Hepatocyte (in vitro differentiated cells): ENCODE measurements around the gene CMSS1. TPM values are rescaled to one million over a fixed set of nuclear protein-coding genes. Genes with fewer than 3 reads are reported as not detected.

Experiments
- DNase-seq: peaks from one replicate; pipeline ENCODE4 v3.0.0-alpha.2; 2016; ENCODE audit warnings: low spot score
- H2AFZ ChIP-seq: fragments of 200-600 bp; sonication (generic); 2 replicates; pipeline ENCODE4 v1.6.0; 2016; ENCODE audit warnings: antibody characterized with exemption, mild to moderate bottlenecking
- H3K27ac ChIP-seq: fragments of 200-600 bp; sonication (generic); 2 replicates; pipeline ENCODE4 v1.5.1; 2016; ENCODE audit warnings: mild to moderate bottlenecking
- H3K27me3 ChIP-seq: fragments of 200-600 bp; sonication (generic); 2 replicates; pipeline ENCODE4 v1.6.1; 2016
- H3K36me3 ChIP-seq: fragments of 200-600 bp; sonication (generic); replicated peaks from 2 replicates; pipeline ENCODE4 v1.5.1; 2016; ENCODE audit warnings: low read depth; ENCODE audit not compliant: insufficient read depth
- H3K4me1 ChIP-seq: fragments of 200-600 bp; sonication (generic); 2 replicates; pipeline ENCODE4 v1.5.1; 2016; ENCODE audit warnings: mild to moderate bottlenecking, moderate library complexity; ENCODE audit not compliant: insufficient read depth
- H3K4me2 ChIP-seq: fragments of 200-600 bp; sonication (generic); 2 replicates; pipeline ENCODE4 v1.6.0; 2016
- H3K4me3 ChIP-seq: fragments of 200-600 bp; sonication (generic); 2 replicates; pipeline ENCODE4 v1.5.1; 2016; ENCODE audit warnings: mild to moderate bottlenecking
- H3K79me2 ChIP-seq: fragments of 200-600 bp; sonication (generic); 2 replicates; pipeline ENCODE4 v1.6.0; 2017; ENCODE audit warnings: mild to moderate bottlenecking
- H3K9me2 ChIP-seq: fragments of 200-600 bp; sonication (generic); replicated peaks from 2 replicates; pipeline ENCODE4 v1.6.0; 2017; ENCODE audit warnings: mild to moderate bottlenecking; ENCODE audit not compliant: insufficient read depth
- H3K9me3 ChIP-seq: fragments of 200-600 bp; sonication (generic); 2 replicates; pipeline ENCODE4 v1.5.1; 2016; ENCODE audit warnings: low read depth, mild to moderate bottlenecking
- H4K20me1 ChIP-seq: fragments of 200-600 bp; sonication (generic); 2 replicates; pipeline ENCODE4 v1.6.0; 2016; ENCODE audit warnings: mild to moderate bottlenecking; ENCODE audit not compliant: insufficient read depth, poor library complexity, severe bottlenecking
- EZH2 ChIP-seq: fragments of 200-600 bp; sonication (generic); IDR thresholded peaks from 2 replicates; pipeline ENCODE4 v1.6.1; 2016; ENCODE audit warnings: antibody characterized with exemption, mild to moderate bottlenecking, borderline replicate concordance
- EZH2phosphoT487 ChIP-seq: fragments of 200-600 bp; sonication (generic); IDR thresholded peaks from one replicate; pipeline ENCODE4 v1.6.1; 2018; ENCODE audit warnings: antibody characterized with exemption, mild to moderate bottlenecking, low read depth, moderate library complexity; ENCODE audit not compliant: unreplicated experiment, severe bottlenecking
- WGBS: methylation state at CpG from one replicate; pipeline ENCODE4 v1.1.6; 2016; ENCODE audit warnings: low lambda C conversion rate; ENCODE audit errors: missing lambda C conversion rate; 5-methylcytosine and 5-hydroxymethylcytosine counted together
- polyA plus RNA-seq: library from polyadenylated mRNA; unstranded; fragments of >200 nt; fragmentation: Nextera tagmentation; extraction: Ambion mirVana; gene quantifications from 2 replicates; pipeline ENCODE4 v1.2.1, GENCODE V29; 2016
- total RNA-seq: library from RNA; depleted of rRNA; stranded (reverse); fragments of >200 nt; gene quantifications from 2 replicates; pipeline ENCODE4 v1.2.3, GENCODE V29; 2014
- TF ChIP-seq, protein P1 (sequence below): fragments of 200-600 bp; sonication (generic); IDR thresholded peaks from 2 replicates; pipeline ENCODE4 v1.5.1; 2016; ENCODE audit warnings: antibody characterized with exemption, mild to moderate bottlenecking; ENCODE audit not compliant: poor library complexity

CMSS1 gene
- total and polyA plus RNA-seq, 2 experiments from 2014 or later = 11.8 to 17.0 TPM

DNA sequence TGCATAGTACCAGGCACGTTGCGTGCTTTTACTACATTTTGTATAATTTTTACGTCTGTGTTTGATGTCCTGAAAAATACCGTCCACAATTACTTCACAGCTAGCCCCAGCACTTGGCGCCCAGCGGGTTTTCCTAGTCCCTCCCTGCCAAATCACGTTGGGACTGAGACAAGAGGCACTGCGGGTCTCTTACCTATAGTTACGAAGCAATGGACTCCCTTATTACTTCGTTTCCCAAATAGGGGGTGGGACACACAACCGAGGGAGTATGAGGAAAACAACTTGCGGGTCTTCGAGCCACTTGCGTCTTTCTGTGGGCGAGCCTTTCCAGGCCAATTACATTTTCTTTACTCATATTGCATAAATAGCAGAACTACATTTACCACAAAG, 620 bp upstream of the CMSS1 start:
- TF ChIP-seq, protein P1, sequence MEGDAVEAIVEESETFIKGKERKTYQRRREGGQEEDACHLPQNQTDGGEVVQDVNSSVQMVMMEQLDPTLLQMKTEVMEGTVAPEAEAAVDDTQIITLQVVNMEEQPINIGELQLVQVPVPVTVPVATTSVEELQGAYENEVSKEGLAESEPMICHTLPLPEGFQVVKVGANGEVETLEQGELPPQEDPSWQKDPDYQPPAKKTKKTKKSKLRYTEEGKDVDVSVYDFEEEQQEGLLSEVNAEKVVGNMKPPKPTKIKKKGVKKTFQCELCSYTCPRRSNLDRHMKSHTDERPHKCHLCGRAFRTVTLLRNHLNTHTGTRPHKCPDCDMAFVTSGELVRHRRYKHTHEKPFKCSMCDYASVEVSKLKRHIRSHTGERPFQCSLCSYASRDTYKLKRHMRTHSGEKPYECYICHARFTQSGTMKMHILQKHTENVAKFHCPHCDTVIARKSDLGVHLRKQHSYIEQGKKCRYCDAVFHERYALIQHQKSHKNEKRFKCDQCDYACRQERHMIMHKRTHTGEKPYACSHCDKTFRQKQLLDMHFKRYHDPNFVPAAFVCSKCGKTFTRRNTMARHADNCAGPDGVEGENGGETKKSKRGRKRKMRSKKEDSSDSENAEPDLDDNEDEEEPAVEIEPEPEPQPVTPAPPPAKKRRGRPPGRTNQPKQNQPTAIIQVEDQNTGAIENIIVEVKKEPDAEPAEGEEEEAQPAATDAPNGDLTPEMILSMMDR = no peak
- no peak for TF ChIP-seq EZH2
- TF ChIP-seq EZH2phosphoT487 = no peak
- 4% methylated on average over 15 of the region's 15 CpGs for WGBS
- peak overlapping the region; percentile 73 for H3K4me3 ChIP-seq

DNA sequence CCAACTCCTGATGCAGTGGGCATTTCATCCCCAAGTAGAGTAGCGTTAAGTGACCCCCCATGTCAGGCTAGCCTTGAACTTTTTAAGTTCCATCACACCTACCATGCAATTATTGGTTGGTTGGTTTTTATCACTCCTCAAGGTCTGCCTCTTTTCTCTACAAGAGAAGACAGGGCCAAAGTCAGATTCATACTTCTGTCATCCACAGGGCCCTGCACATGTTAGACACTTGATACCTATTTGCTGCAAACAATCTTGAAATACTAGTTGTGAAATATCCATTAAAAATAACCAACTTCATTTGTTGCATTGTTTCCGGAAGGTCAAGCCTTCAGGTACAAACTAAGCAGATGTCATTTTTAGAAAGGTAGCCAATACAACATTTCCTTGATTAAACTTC, 1.2 kb downstream of the CMSS1 start:
- peaks cover 30% of the 10 kb centered on the region for H3K79me2 ChIP-seq
- no peak overlapping the region for H3K4me3 ChIP-seq
- WGBS = 92% methylated on average over 2 of the region's 2 CpGs
- no peaks in the 10 kb centered on the region for H3K9me3 ChIP-seq
- no peak for DNase-seq
- H3K4me1 ChIP-seq = peaks cover 9% of the 10 kb centered on the region
- no peaks in the 10 kb centered on the region for H3K27me3 ChIP-seq
- H4K20me1 ChIP-seq = no peaks in the 10 kb centered on the region
- no peaks in the 10 kb centered on the region for H3K36me3 ChIP-seq
- peak overlapping the region; percentile 85 for H3K4me2 ChIP-seq
- H2AFZ ChIP-seq = no peak overlapping the region
- H3K9me2 ChIP-seq = no peaks in the 10 kb centered on the region
- no peak overlapping the region for H3K27ac ChIP-seq
- TF ChIP-seq EZH2phosphoT487 = no peak

More for the DNA sequence above, 620 bp upstream of the CMSS1 start:
- H3K9me3 ChIP-seq = no peaks in the 10 kb centered on the region
- peak overlapping the region; percentile 85 for H3K4me2 ChIP-seq
- H3K36me3 ChIP-seq = no peaks in the 10 kb centered on the region
- H3K4me1 ChIP-seq = peaks cover 9% of the 10 kb centered on the region
- H3K27me3 ChIP-seq = no peaks in the 10 kb centered on the region
- H3K27ac ChIP-seq = no peak overlapping the region
- H3K79me2 ChIP-seq = peaks cover 25% of the 10 kb centered on the region
- no peaks in the 10 kb centered on the region for H4K20me1 ChIP-seq
- no peak for DNase-seq
- H3K9me2 ChIP-seq = no peaks in the 10 kb centered on the region
- H2AFZ ChIP-seq = peak overlapping the region; percentile 82

DNA sequence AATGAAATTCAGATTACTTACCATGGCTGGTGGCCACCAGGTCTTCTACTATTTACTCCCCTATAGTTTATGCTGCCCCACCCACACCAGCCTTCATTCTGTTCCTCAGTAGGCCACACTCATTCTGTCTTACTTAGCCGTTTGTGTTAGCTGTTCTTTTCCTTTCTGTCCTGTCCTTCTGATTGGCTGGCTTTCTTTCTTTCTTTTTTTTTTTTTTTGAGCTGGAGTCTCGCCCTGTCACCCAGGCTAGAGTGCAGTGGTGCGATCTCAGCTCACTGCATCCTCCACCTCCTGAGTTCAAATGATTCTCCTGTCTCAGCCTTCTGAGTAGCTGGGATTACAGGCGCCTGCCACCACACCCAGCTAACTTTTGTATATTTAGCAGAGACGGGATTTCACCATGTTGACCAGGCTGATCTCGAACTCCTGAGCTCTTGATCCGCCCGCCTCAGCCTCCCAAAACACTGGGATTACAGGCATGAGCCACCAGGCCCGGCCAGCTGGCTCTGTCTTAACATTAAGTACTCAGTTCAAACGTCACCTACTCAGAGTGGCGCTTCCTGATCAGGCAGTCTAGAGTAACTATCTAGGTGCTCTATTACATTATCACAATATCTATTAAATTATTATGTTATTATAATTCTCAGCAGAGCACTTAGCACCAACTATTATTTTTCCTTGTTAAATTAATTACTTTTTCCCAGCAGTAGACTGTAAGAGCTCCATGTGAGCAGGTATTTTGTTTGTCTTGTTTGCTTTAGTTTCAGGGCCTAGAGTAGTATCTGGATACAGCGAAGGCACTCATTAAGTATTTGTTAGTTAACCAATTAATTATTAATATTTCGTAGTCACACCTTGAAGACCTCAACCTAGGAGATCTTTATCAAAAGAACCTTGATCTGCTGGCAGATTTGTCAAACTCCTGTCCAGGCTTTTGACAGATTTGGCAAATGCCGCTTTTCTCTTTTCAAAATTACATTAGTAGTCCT, 6.4 kb downstream of the CMSS1 start:
- H3K79me2 ChIP-seq = peaks cover 46% of the 10 kb centered on the region
- H3K9me3 ChIP-seq = no peaks in the 10 kb centered on the region

More for the DNA sequence above, 6.4 kb downstream of the CMSS1 start:
- H4K20me1 ChIP-seq = no peaks in the 10 kb centered on the region
- no peak overlapping the region for H3K27ac ChIP-seq
- no peak overlapping the region for H3K4me3 ChIP-seq
- no peak overlapping the region for H3K4me2 ChIP-seq
- no peak overlapping the region for H2AFZ ChIP-seq
- no peak for DNase-seq
- TF ChIP-seq EZH2 (no peak), EZH2phosphoT487 (no peak)
- TF ChIP-seq, protein P1 = no peak
- H3K36me3 ChIP-seq = no peaks in the 10 kb centered on the region
- 76% methylated on average over 13 of the region's 14 CpGs for WGBS
- peaks cover 3% of the 10 kb centered on the region for H3K4me1 ChIP-seq
- no peaks in the 10 kb centered on the region for H3K27me3 ChIP-seq
- no peaks in the 10 kb centered on the region for H3K9me2 ChIP-seq
